ENCODE data around the gene PAEP.
"Not testable (repeated sequence)": the region's sequence is repeated elsewhere in the genome, so short reads cannot be mapped to it uniquely, and the experiment has no call there.

PAEP gene

DNA sequence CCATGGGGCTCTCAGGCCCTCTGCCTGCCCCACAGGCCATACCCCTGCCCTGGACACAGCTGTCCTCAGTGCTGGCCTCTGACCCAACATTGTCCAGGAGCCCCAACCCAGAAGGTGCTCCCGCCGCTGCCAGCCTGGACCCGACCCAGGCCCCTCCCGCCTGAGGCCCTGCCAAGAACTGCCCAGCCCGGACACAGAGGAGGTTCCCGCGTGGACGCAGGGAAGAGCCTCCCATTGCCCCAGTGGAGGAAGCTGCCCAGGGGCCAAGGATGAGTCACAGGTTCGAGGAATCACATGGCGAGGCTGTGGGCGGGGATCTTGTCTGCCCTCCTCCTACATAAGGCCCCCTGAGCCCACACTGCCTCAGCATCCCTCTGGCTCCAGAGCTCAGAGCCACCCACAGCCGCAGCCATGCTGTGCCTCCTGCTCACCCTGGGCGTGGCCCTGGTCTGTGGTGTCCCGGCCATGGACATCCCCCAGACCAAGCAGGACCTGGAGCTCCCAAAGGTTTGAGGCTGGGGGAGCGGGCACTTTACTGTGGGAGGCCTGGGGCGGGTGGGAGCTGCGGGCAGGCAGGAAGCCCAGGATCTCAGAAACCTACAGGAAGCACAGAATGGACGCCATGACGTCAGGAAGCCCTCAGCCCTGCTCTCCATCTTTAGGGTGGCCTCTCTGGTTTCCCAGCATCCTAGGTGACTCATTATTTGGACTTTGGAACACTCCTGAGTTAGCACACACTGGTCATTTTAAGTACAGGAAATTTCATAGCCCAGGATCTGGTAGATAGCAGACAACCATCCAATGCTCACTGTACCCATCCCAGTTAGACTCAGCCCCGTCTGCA lies at the start of gene PAEP:
TSS of gene PAEP (plus strand) at position 366 of the 844 bp plus-strand sequence.
- no peak for DNase-seq (ENCODE audit: low read depth in 2 of 2)

DNA sequence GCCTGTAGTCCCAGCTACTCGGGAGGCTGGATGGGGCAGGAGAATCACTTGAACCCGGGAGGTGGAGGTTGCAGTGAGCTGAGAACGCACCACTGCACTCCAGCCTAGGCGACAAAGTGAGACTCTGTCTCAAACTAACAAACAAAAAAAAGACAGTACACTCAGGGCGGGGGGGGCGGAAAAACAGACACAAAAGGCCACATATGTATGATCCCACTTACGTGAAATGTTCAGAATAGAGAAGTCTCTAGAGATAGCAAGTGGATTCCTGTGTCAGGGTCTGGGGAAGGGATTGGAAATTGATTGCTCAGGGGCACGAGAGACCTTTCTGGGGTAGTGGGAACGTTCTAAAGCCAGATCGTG lies 49.3 kb upstream of the PAEP start:
- no peak for DNase-seq (ENCODE audit: low read depth in 2 of 2)

DNA sequence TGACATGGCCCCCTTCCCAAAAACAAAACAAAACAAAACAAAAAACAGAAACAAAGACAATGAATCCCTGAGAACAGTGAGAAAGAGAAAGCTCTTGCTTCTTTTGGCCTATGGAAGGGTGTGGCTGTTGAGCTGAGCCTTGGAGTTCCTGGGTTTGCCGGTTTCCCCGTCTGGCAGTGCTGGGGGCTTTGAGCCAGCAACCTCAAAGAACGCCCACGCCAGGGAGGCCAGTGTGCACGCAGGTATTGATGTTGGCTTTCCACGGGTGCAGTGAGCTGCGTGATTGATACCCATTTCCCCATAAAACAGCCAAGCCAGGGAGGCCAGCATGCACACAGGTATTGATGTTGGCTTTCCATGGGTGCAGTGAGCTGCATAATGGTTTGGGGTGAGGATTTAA lies 48.7 kb upstream of the PAEP start:
- DNase-seq (ENCODE audit: low read depth in 2 of 2), result no peak

DNA sequence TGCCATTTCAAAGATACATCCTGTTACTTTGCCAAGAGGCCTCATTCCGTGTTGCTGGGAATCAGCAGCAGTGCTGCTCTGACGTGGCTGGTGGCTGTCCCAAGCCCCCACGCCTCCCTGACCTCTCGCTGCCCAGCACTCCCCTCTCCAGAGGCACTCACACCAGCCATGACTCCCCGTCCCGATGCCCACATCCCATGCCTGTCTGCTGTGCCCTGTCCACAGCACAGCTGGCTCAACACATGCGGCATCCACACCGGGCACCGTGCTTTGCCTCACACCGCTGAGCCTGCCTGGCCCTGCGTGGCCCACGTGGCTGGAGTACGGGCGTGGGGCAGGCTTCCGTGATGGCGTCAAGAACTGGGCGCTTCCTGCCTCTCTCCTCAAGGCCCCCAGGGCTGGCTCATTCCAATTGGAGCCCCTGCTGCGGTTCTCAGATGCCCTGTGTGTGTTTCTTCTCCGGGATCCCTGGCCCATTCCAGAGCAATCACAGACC lies 48.2 kb upstream of the PAEP start:
- DNase-seq (ENCODE audit: low read depth in 2 of 2), result no peak

GRCh38 chr9:135513906-135514305 lies 47.6 kb upstream of the PAEP start:
- DNase-seq (ENCODE audit: low read depth in 2 of 2), result not testable (repeated sequence)

GRCh38 chr9:135514342-135515082 lies 47.0 kb upstream of the PAEP start:
- no peak for DNase-seq (ENCODE audit: low read depth in 2 of 2)

- no peak for DNase-seq (ENCODE audit: low read depth in 2 of 2)
These were observed 46.2 kb upstream of the PAEP start for GRCh38 chr9:135515083-135515951.

DNA sequence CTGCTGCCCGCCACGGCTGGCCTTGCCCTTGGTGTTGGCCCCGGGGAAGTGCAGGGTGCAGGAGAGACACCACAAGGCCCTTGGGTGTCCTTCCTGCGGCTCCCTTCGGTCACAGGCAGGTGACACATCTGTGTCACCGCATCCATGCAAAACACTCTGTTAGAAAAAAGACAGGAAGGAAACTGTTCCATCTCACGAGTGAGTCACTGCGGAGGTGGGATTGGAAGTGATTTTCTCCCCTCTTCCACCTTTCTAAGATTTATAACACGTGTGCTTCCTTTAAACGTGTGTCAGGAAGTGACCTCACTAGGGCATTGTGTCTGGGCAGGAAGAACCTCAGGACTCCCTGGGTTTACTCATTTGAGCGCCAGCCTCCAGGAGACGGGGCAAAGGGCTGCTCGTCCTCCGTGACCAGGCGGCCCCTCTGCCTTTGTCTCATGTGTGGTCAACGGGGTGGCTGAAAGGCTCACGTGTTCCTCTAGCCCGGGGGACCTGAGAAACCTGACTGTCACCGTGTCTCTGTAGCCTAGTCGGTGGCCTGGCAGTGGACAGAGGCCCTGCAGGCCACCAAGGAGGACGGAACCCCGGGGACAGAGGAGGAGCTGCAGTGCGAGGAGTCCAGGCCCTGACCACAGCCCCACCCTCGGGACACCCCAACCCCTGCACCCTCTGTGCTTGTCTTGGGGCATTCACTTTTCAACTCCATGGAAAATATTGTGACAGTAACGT lies 45.3 kb upstream of the PAEP start:
- DNase-seq (ENCODE audit: low read depth in 2 of 2), result no peak

- no peak for DNase-seq (ENCODE audit: low read depth in 2 of 2)
These were observed 44.1 kb upstream of the PAEP start for GRCh38 chr9:135517407-135517822.

GRCh38 chr9:135519179-135519971 lies 42.2 kb upstream of the PAEP start:
- DNase-seq (ENCODE audit: low read depth in 2 of 2), result no peak

DNA sequence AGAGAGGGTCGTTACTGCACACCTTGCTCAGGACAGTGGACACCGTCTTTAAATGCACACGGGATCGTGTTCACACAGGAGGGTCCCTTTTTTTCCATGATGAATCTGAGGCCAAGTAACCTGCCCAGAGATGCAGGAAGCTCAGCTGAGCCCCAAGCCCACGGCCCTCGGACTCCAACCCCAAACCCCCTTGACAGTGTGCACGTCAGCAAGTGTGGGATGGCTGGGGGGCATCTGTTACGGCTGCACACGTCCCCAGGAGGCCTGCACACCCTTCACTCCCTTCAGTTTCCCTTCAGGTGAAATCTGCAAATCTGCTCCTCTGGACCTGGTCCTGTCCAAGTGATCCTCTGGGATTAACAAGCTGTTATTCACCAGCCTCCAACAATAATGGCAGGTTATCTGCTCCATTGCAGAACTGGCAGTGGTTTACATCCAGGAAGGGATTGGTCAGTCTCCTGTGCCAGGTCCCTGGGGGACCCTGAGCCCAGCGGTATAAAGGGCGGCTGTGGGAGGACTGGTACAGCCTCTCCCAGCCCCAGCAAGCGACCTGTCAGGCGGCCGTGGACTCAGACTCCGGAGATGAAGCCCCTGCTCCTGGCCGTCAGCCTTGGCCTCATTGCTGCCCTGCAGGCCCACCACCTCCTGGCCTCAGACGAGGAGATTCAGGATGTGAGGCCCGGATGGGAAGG lies 40.5 kb upstream of the PAEP start, which contains the start of gene LCN1:
TSS of gene LCN1 (plus strand) at position 525 of the 692 bp plus-strand sequence. CDS start at position 583, 58 bp downstream.
- DNase-seq (ENCODE audit: low read depth in 2 of 2), result no peak

- DNase-seq (ENCODE audit: low read depth in 2 of 2), result no peak
These were observed 39.9 kb upstream of the PAEP start for GRCh38 chr9:135521608-135522095.

DNA sequence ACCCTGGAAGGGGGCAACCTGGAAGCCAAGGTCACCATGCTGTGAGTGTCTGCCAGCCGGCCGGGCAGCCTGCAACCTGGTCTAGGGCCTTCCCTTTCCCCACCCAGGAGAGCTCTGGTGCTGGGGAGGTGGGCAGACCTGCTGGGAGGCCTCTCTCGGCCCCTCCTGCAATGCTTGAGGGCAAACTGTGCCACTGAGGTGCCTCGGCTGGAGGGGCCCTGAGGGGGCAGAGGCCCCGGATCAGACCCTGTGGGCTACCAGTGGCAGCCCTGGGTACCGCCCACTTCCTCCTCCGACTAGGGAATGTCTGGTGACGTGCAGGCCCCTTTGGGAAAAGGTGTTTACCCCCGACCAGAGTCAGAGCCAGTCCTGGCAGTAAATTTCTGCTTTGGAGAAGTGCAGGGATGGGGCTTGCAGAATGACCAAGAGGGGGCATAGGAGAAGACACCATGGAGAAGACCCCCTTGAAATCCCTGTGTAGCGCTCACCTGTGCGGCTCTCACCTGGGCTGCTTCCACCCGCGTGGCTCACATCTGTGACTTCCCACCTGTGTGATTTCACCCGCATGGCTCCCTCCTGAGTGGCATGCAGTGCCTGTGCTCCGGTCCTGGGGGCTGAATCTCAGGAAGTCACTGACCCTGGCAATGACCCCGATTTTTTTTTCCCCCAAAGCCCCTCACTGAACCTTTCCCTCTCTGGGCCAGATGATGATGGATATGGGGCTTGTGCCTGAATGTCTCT lies 39.2 kb upstream of the PAEP start:
- DNase-seq (ENCODE audit: low read depth in 2 of 2), result no peak

DNA sequence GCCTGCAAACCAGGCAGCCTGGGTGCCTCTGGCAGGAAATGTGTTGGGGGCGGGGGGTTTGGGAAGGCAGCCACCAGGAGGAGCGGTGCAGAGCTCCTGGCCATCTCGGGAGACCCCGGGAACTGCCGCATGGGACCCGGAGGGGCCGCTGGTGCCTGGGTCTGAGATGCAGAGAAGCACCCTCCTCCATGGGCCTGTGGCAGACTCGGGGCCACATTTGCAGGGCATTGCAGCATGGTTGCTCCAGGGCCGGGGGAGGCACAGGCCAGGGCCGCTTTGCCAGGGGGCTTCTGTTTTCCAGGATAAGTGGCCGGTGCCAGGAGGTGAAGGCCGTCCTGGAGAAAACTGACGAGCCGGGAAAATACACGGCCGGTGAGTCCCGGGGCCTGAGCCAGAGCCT lies 38.6 kb upstream of the PAEP start:
- DNase-seq (ENCODE audit: low read depth in 2 of 2), result no peak

DNA sequence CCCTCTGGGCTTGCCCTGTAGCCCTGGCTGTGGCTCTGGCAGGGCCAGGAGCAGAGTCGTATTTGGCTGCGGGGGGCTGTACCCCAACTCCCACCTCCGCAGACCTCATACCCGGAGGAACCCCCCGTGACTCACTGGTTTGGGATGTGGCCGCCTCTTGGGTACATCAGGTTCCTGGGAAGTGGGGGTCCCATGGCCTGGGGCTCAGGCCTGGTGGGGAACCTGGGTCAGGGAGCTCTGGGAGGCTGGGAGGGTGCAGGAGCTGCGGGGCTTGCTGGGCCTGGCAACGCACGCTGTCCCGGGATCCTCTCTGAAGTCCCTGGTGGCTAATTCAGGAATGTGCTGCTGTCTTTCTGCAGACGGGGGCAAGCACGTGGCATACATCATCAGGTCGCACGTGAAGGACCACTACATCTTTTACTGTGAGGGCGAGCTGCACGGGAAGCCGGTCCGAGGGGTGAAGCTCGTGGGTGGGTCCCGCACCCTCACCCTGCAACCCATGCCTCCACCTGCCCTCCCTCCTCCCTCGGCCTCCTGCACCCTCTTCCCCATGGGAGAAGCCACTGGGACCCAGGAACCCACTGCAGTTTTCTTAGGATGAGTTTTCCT lies 37.9 kb upstream of the PAEP start:
- DNase-seq (ENCODE audit: low read depth in 2 of 2), result no peak

DNA sequence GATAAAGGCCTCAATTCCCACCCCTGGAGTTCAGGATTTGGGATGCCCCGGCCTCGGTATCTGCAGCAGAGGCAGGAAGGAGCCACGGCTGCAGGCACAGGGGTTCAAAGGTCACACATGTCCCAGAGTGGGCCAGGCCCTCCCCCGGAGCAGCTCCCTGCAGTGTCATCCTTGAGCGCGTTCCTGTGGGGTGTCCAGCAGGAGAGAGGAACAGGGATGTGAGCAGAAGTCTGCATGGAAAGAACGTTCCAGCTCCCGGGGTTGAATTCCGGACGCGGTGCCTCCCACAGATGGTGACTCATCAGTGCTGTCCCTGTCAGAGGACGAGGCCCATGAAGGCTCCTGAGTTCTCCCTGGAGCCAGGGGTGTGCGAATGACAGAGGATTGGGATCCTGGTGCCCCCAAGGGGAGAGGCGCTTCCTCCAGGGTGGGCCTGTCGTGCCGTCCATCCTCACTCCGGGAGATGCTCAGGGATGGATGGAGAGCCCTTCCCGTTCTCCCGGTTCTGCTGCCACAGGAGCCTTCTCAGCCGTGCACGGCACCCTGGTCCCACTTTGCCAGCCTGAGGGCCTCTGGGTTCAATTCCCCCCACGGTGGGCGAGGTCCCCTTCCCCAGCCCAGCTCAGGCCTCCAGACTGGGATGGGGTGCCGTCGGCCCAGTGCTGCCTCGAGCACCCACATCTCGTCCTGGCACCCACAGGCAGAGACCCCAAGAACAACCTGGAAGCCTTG lies 37.3 kb upstream of the PAEP start:
- no peak for DNase-seq (ENCODE audit: low read depth in 2 of 2)

DNA sequence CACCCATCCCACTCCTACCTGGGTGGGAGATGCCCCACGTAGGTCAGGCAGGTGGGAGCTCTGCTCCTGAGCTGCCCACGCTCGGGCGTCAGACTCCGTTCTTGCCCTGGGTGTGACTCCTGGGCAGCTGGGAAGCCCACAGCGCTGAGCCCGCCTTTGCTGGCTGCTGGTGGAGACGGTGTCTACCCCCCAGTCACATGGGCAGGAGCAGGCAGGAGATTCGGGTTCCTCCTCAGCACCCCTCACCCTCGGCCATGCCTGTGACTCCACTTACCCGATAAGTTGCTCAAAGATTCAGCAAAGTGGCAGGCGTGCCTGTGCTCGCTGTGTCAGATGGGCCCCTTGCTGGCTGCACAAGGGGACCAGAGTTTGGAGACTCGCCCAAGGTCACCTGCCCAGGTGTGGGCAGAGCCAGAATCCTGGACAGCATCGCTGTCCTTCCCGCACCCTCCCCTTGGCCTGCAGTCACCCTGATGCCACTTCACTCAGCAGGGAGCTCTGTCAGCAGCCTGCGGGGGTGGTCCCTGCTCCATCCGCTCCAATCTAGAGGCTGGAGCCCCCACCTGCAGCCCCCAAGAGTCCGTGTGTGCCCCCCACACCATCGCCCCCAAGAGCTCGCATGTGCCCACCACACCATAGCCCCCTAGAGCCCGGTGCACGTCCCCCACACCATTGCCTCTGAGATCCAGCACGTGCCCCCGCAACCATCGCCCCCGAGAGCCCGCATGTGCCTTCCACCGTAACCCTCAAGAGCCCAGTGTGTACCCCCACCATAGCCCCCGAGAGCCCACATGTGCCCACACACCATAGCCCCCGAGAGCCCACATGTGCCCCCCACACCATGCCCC lies 36.1 kb upstream of the PAEP start:
- DNase-seq (ENCODE audit: low read depth in 2 of 2), result no peak

Data from stimulated activated CD8-positive, alpha-beta memory T cell treated with anti-CD3 and anti-CD28 coated beads, Interleukin-15, amount 100 ng/mL, for 48 hours (primary cell).